Uterus (tissue), 4 donors: Measurements from ENCODE around the gene VWA8. TPM values are rescaled to one million over a fixed set of nuclear protein-coding genes. Genes with fewer than 3 reads are reported as not detected.
"Not testable (repeated sequence)": the region's sequence is repeated elsewhere in the genome, so short reads cannot be mapped to it uniquely, and the experiment has no call there.

Experiments
- DNase-seq, 2 donors: peaks; one replicate each; pipeline ENCODE4 v3.0.0-alpha.2; 2019 to 2020
- H3K27ac ChIP-seq, 2 donors: fragments of 200-600 bp; sonication (generic); 1 replicate in 1 of 2; 2 replicates in 1 of 2; pipeline ENCODE4 v1.5.1; 2016 to 2018
- H3K27me3 ChIP-seq, 2 donors: fragments of 200-600 bp; sonication (generic); one replicate each; pipeline ENCODE4 v1.5.1; 2018 to 2019; ENCODE audit warnings: control low read depth in 1 of 2
- H3K36me3 ChIP-seq, 2 donors: fragments of 200-600 bp; sonication (generic); one replicate each; pipeline ENCODE4 v1.5.1; 2019; ENCODE audit warnings: control low read depth in 1 of 2
- H3K4me1 ChIP-seq, 2 donors: fragments of 200-600 bp; sonication (generic); one replicate each; pipeline ENCODE4 v1.5.1; 2018 to 2019; ENCODE audit warnings: control low read depth in 1 of 2
- H3K4me3 ChIP-seq, 2 donors: fragments of 200-600 bp; sonication (generic); 1 replicate in 1 of 2; 2 replicates in 1 of 2; pipeline ENCODE4 v1.5.1; 2018 to 2019; ENCODE audit warnings: mild to moderate bottlenecking in 1 of 2
- H3K9me3 ChIP-seq, 2 donors: fragments of 200-600 bp; sonication (generic); one replicate each; pipeline ENCODE4 v1.5.1; 2019; ENCODE audit warnings: control low read depth in 1 of 2
- POLR2A ChIP-seq, 2 donors: fragments of 450-650 bp; IDR thresholded peaks; one replicate each; pipeline ENCODE4 v1.6.1; 2016; ENCODE audit warnings: antibody characterized with exemption in 2 of 2, mild to moderate bottlenecking in 1 of 2, moderate library complexity in 1 of 2
- intact Hi-C: fragments of 100-400 bp; cut with DNase I; formaldehyde crosslinking; loops from one replicate; pipeline ENCODE4 v1.15.1; 2023; ENCODE audit warnings: low total_unique reads
- total RNA-seq, 4 donors: library from RNA; depleted of rRNA in 3 of 4; stranded (reverse); fragments of >200 nt in 3 of 4; gene quantifications; one replicate each; pipeline versions ENCODE4 v1.1.0 to v1.2.4, GENCODE V29; 2014 to 2023
- TF ChIP-seq, protein P1 (sequence below), 4 experiments: fragments of 200-600 bp in 2 of 4; fragments of 450-650 bp in 2 of 4; sonication (generic) in 2 of 4; IDR thresholded peaks; one replicate each; pipeline ENCODE4 v1.5.1; 2016 to 2019; ENCODE audit warnings: antibody characterized with exemption in 4 of 4, mild to moderate bottlenecking in 2 of 4, moderate library complexity in 1 of 4
- donor health status: DM: yes; HTN: yes; CAD: no.

The VWA8 gene
- total RNA-seq, 4 donors from 2014 or later: 25.6 to 59.7 (median 37.5) TPM

DNA sequence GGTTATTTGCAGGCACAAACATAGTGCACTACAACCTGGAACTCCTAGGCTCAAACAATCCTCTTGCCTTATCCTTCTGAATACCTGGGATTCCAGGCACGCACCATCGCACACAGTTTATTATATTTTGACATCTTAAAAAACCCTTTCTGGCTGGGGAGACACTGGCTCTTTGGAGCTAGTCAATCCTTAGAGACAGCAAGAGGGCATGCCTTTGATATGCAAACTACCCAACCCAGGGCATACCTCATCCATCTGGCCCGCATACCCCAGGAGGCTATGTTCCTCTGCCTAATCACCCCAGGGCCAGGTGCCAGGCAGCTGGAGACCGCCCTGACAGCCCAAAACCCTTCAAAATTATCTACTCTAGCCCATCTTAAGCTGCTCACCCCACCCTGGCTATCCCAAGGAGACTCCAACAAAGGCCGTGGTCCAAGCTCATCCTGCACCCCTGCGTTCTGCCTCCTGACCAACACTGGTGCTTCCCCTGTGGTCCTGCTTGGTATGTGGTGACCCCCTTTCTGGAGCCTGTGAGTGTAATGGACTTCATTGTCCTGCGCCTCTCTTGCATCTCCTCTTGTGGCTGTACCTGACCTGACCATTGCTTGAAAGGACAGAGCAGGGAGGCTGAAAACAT, 417.1 kb downstream of the VWA8 start:
- no peaks in the 10 kb centered on the region for H3K4me1 ChIP-seq
- no peak overlapping the region for H3K27ac ChIP-seq
- H3K9me3 ChIP-seq: no peaks in the 10 kb centered on the region
- H3K36me3 ChIP-seq: no peaks in the 10 kb centered on the region
- no peak overlapping the region for H3K4me3 ChIP-seq
- TF ChIP-seq, protein P1, sequence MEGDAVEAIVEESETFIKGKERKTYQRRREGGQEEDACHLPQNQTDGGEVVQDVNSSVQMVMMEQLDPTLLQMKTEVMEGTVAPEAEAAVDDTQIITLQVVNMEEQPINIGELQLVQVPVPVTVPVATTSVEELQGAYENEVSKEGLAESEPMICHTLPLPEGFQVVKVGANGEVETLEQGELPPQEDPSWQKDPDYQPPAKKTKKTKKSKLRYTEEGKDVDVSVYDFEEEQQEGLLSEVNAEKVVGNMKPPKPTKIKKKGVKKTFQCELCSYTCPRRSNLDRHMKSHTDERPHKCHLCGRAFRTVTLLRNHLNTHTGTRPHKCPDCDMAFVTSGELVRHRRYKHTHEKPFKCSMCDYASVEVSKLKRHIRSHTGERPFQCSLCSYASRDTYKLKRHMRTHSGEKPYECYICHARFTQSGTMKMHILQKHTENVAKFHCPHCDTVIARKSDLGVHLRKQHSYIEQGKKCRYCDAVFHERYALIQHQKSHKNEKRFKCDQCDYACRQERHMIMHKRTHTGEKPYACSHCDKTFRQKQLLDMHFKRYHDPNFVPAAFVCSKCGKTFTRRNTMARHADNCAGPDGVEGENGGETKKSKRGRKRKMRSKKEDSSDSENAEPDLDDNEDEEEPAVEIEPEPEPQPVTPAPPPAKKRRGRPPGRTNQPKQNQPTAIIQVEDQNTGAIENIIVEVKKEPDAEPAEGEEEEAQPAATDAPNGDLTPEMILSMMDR (IDR thresholded peaks at IDR 0.05): no peak
- no peak for TF ChIP-seq POLR2A (IDR thresholded peaks at IDR 0.05)
- intact Hi-C loops: no loop called here
- no peaks in the 10 kb centered on the region for H3K27me3 ChIP-seq
- no peak for DNase-seq

DNA sequence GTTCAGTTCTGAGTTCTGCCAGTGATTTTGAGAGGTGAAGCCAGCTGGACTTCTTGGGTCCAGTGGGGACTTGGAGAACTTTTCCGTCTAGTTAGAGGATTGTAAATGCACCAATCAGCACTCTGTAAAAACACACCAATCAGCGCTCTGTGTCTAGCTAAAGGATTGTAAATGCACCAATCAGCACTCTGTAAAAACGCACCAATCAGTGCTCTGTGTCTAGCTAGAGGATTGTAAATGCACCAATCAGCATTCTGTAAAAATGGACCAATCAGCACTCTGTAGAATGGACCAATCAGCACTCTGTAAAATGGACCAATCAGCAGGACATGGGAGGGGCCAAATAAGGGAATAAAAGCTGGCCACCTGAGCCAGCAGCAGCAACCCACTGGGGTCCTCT, 418.1 kb downstream of the VWA8 start:
- DNase-seq, H3K27me3 ChIP-seq, H3K36me3 ChIP-seq, H3K4me1 ChIP-seq, H3K27ac ChIP-seq, H3K4me3 ChIP-seq, intact Hi-C loops, H3K9me3 ChIP-seq: not testable (repeated sequence)

DNA sequence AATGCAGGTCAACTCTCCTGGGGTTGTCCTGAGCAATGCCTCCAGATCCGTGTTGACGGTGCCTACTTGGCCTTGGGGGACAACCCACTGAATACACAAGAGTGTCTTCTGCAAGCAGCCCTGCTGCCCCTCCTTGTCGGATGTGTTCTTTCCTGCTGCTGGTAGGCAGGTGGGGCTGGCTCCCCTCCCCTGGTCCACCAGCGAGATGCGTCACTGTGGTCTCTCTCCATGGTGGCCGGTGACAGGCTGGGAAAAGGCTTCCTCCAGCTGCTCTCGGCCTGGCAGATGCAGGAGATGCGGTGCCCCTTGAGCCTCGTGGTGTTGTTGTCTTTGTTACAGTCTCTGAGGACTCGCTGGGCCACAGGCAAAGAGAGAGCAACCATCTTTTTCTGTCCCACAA, 418.6 kb downstream of the VWA8 start:
- Histone ChIP-seq H3K27ac (no peak overlapping the region), H3K4me1 (no peaks in the 10 kb centered on the region), H3K27me3 (no peaks in the 10 kb centered on the region), H3K36me3 (no peaks in the 10 kb centered on the region), H3K4me3 (no peak overlapping the region), H3K9me3 (no peaks in the 10 kb centered on the region)
- TF ChIP-seq, protein P1 (IDR thresholded peaks at IDR 0.05): no peak
- no peak for TF ChIP-seq POLR2A (IDR thresholded peaks at IDR 0.05)
- intact Hi-C loops: no loop called here
- DNase-seq: no peak

DNA sequence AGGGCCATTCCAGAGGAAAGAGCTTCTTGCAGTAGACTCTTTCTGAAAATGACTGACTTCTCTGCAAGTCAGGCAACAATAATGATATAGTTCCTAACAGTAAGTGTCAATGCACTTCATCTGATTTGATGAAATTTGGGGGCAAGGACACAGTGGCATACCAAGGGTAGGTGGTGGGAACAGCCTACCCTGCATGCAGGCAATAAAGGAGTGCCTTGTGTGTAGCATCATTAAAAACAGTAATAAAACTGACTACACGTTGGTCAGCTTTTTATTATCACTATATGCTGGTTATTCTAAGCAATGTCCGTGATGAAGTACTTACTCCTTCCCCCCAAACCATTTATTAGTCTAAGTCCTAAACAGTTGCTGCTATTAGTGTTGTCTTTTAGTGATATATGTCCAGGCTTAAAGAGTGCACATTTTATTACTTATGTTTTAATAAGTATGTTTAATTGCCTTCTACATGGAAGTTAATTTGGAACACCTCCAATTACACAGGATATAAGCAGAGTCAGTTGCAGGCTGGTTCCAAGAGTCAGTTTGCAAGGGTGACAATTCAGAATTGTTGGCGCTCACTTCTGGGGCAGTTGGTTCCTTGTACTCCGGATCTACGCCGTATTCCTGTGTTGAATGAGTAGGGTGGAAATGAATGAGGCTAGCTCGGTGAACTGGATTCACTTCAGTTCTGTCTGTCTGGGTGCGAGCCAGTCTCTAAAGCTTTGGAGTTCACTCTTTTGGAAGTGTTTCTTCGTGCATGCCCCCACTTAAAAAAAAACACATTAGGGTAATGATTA, 419.6 kb downstream of the VWA8 start:
- Histone ChIP-seq H3K4me3 (no peak overlapping the region), H3K4me1 (no peaks in the 10 kb centered on the region), H3K36me3 (no peaks in the 10 kb centered on the region), H3K27ac (no peak overlapping the region), H3K27me3 (no peaks in the 10 kb centered on the region), H3K9me3 (no peaks in the 10 kb centered on the region)
- intact Hi-C loops: no loop called here
- DNase-seq: no peak
- TF ChIP-seq, protein P1 (IDR thresholded peaks at IDR 0.05): no peak

DNA sequence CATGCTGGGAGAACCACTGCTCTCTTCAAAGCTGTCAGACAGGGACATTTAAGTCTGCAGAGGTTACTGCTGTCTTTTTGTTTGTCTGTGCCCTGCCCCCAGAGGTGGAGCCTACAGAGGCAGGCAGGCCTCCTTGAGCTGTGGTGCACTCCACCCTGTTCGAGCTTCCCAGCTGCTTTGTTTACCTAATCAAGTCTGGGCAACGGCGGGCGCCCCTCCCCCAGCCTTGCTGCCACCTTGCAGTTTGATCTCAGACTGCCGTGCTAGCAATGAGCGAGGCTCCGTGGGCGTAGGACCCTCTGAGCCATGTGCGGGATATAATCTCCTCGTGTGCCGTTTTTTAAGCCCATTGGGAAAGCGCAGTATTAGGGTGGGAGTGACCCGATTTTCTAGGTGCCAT, 420.7 kb downstream of the VWA8 start:
- DNase-seq, H3K27ac ChIP-seq, intact Hi-C loops: not testable (repeated sequence)

DNA sequence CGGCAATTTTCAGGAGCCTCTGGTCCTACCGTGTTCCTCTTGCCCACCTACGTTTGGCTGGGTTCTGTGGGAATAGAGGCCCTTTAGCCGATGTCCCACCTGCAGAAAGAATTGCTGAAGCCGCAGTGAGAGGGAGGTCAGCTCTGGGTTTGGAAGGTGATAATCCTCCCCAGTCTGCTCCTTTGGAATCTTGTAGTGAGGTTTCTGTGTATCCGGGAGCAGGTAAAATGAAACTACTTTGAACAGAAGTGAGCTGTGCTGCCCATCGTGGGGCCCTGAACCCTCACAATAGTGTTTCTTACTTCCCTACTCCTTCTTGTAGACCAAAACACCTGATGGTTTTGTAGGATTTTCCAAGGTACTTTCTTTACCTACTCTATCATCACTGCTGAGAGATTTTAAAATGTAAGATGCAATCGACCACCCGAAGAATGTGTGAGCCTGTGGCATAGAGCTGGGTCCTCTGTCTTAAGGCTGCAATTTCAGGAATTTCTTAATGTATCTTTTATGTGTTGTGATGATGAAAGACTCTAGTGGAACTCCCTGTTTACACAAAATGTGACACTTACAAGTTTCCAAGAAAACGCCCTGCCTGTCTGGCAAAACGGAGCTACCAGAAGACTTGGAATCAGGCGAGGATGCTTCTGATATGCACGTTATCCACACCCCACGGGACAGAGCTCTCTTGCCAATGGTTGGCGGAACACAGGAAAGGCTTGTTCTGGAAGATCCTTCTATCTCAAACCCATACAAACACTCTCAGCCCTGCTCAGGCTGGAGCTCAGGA, 427.4 kb downstream of the VWA8 start:
- Histone ChIP-seq H3K27ac (no peak overlapping the region), H3K9me3 (no peaks in the 10 kb centered on the region), H3K4me1 (no peaks in the 10 kb centered on the region), H3K4me3 (no peak overlapping the region), H3K36me3 (no peaks in the 10 kb centered on the region), H3K27me3 (no peaks in the 10 kb centered on the region)
- intact Hi-C loops: no loop called here
- TF ChIP-seq, protein P1 (IDR thresholded peaks at IDR 0.05): no peak
- TF ChIP-seq POLR2A (IDR thresholded peaks at IDR 0.05): no peak
- no peak for DNase-seq

More for the DNA sequence above, 420.7 kb downstream of the VWA8 start:
- not testable (repeated sequence) for H3K4me3 ChIP-seq, H3K27me3 ChIP-seq, H3K4me1 ChIP-seq, H3K9me3 ChIP-seq, H3K36me3 ChIP-seq
